A549 (cell line): ENCODE results near the gene CNPY4. TPM values are rescaled to one million over a fixed set of nuclear protein-coding genes. Genes with fewer than 3 reads are reported as not detected.

Experiments
- ATAC-seq, 2 experiments: fragments of 200-7000 bp in 1 of 2; fragments of >200 bp in 1 of 2; cut with Nextera tagmentation in 1 of 2; cut with Tn5 transposase in 1 of 2; 3 replicates each; pipeline versions ENCODE4 v1.8.0 to v1.9.1; 2018 to 2020; ENCODE audit warnings: mild to moderate bottlenecking in 1 of 2, moderate library complexity in 1 of 2
- CTCF ChIA-PET: fragments of 300-600 bp; sonication (Branson Sonifier 250); formaldehyde crosslinking; extraction: SDS; loops from one replicate; lab custom pipeline; 2021; ENCODE audit warnings: antibody characterized with exemption, inconsistent platforms; lab: Yijun Ruan, JAX
- POLR2A ChIA-PET: fragments of 350-600 bp; formaldehyde crosslinking; extraction: SDS; loops from one replicate; lab custom pipeline; 2021; ENCODE audit warnings: antibody characterized with exemption, inconsistent platforms; lab: Yijun Ruan, JAX
- DNase-seq, 2 experiments: peaks; one replicate each; pipeline versions ENCODE4 v3.0.0 to v3.0.0-alpha.2; 2011 to 2016; ENCODE audit warnings: low read depth in 1 of 2, low spot score in 1 of 2
- FAIRE-seq: peaks from 2 replicates; lab custom pipeline; 2011; peaks lifted over from hg19 to GRCh38; lab: Jason Lieb, UNC
- H3K27ac ChIP-seq, 2 experiments: fragments of >200 bp; sonication (Bioruptor Twin); formaldehyde crosslinking; 3 replicates each; pipeline ENCODE4 v1.5.1; 2016 to 2017
- H3K4me1 ChIP-seq: fragments of >200 bp; sonication (Bioruptor Twin); formaldehyde crosslinking; 3 replicates; pipeline ENCODE4 v1.6.1; 2016
- H3K4me2 ChIP-seq: fragments of >200 bp; sonication (Bioruptor Twin); formaldehyde crosslinking; 3 replicates; pipeline ENCODE4 v1.6.1; 2016
- H3K4me3 ChIP-seq: fragments of >200 bp; sonication (Bioruptor Twin); formaldehyde crosslinking; 3 replicates; pipeline ENCODE4 v1.5.1; 2016
- H3K9me3 ChIP-seq: fragments of >200 bp; sonication (Bioruptor Twin); formaldehyde crosslinking; 3 replicates; pipeline ENCODE4 v1.6.1; 2016
- BHLHE40 ChIP-seq: IDR thresholded peaks from 2 replicates; pipeline ENCODE4 v1.6.1; 2012; ENCODE audit warnings: low read depth, low read length, inconsistent platforms
- CBX2 ChIP-seq: fragments of 200-600 bp; sonication (generic); IDR thresholded peaks from 2 replicates; pipeline ENCODE4 v1.6.1; 2016; ENCODE audit warnings: low read depth, mild to moderate bottlenecking, borderline replicate concordance
- CBX8 ChIP-seq: fragments of 200-600 bp; sonication (generic); IDR thresholded peaks from 2 replicates; pipeline ENCODE4 v1.6.1; 2016
- CEBPB ChIP-seq, 2 experiments: fragments of >200 bp in 1 of 2; sonication (Bioruptor Twin) in 1 of 2; formaldehyde crosslinking in 1 of 2; IDR thresholded peaks; 2 replicates each; pipeline ENCODE4 v1.6.1; 2012 to 2016
- CHD4 ChIP-seq: fragments of 200-600 bp; sonication (generic); IDR thresholded peaks from 2 replicates; pipeline ENCODE4 v1.6.1; 2016; ENCODE audit warnings: antibody characterized with exemption, mild to moderate bottlenecking, borderline replicate concordance
- E2F6 ChIP-seq: IDR thresholded peaks from 2 replicates; pipeline ENCODE4 v1.6.1; 2012; ENCODE audit warnings: low read depth, borderline replicate concordance
- EHF ChIP-seq: fragments of 250-450 bp; sonication (Bioruptor Pico); IDR thresholded peaks from 2 replicates; pipeline ENCODE4 v1.5.0; 2020; ENCODE audit warnings: mild to moderate bottlenecking
- EHMT2 ChIP-seq: fragments of 200-600 bp; sonication (generic); IDR thresholded peaks from 2 replicates; pipeline ENCODE4 v1.6.1; 2016; ENCODE audit warnings: antibody characterized with exemption, low read depth, mild to moderate bottlenecking, moderate library complexity
- FOSL2 ChIP-seq, 2 experiments: fragments of 450-650 bp in 1 of 2; fragments of >200 bp in 1 of 2; sonication (Bioruptor Twin) in 1 of 2; formaldehyde crosslinking; IDR thresholded peaks; 2 replicates each; pipeline versions ENCODE4 v1.5.0 to v1.6.1; 2016 to 2020; ENCODE audit warnings: mild to moderate bottlenecking in 1 of 2, moderate library complexity in 1 of 2
- GATA3 ChIP-seq: IDR thresholded peaks from 2 replicates; pipeline ENCODE4 v1.6.1; 2012; ENCODE audit warnings: borderline replicate concordance
- HDAC2 ChIP-seq: fragments of 200-600 bp; sonication (generic); IDR thresholded peaks from 2 replicates; pipeline ENCODE4 v1.6.1; 2016
- HEYL ChIP-seq: fragments of 250-450 bp; sonication (Bioruptor Pico); IDR thresholded peaks from 2 replicates; pipeline ENCODE4 v1.8.0; 2021; ENCODE audit warnings: mild to moderate bottlenecking, moderate library complexity
- JUN ChIP-seq, 2 experiments: fragments of >200 bp; sonication (Bioruptor Twin); formaldehyde crosslinking; IDR thresholded peaks; 2 replicates in 1 of 2; 3 replicates in 1 of 2; pipeline ENCODE4 v1.6.1; 2016 to 2017
- KDM1A ChIP-seq: fragments of 200-600 bp; sonication (generic); IDR thresholded peaks from 2 replicates; pipeline ENCODE4 v1.6.1; 2016; ENCODE audit warnings: low read depth, mild to moderate bottlenecking
- KDM5A ChIP-seq: fragments of 200-600 bp; sonication (generic); IDR thresholded peaks from 2 replicates; pipeline ENCODE4 v1.6.1; 2016; ENCODE audit warnings: antibody characterized with exemption, mild to moderate bottlenecking
- MAX ChIP-seq: IDR thresholded peaks from 2 replicates; pipeline ENCODE4 v1.6.1; 2012
- PHF8 ChIP-seq: fragments of 200-600 bp; sonication (generic); IDR thresholded peaks from 2 replicates; pipeline ENCODE4 v1.6.1; 2016; ENCODE audit warnings: low read depth, mild to moderate bottlenecking, antibody characterized with exemption, moderate library complexity, borderline replicate concordance
- RAD21 ChIP-seq, 2 experiments: fragments of >200 bp in 1 of 2; sonication (Bioruptor Twin) in 1 of 2; formaldehyde crosslinking in 1 of 2; IDR thresholded peaks in 1 of 2; conservative IDR thresholded peaks in 1 of 2; 2 replicates in 1 of 2; 3 replicates in 1 of 2; pipeline ENCODE4 v1.6.1; 2012 to 2018; ENCODE audit warnings: inconsistent platforms in 1 of 2
- RARB ChIP-seq: fragments of 250-450 bp; sonication (Bioruptor Pico); IDR thresholded peaks from 2 replicates; pipeline ENCODE4 v1.8.0; 2021; ENCODE audit warnings: mild to moderate bottlenecking, moderate library complexity
- RCOR1 ChIP-seq: fragments of 150-350 bp; IDR thresholded peaks from 2 replicates; pipeline ENCODE4 v1.6.1; 2014; ENCODE audit warnings: antibody characterized with exemption, low read length, low read depth
- TFCP2L1 ChIP-seq: fragments of 250-450 bp; sonication (Bioruptor Pico); IDR thresholded peaks from 2 replicates; pipeline ENCODE4 v1.5.0; 2021; ENCODE audit warnings: mild to moderate bottlenecking
- TP53 ChIP-seq: fragments of 250-450 bp; sonication (Bioruptor Pico); IDR thresholded peaks from 2 replicates; pipeline ENCODE4 v1.5.0; 2021; ENCODE audit warnings: mild to moderate bottlenecking, moderate library complexity
- ZC3H11A ChIP-seq: fragments of 450-650 bp; IDR thresholded peaks from 2 replicates; pipeline ENCODE4 v1.6.1; 2014; ENCODE audit warnings: antibody characterized with exemption, mild to moderate bottlenecking
- ZNF302 ChIP-seq: fragments of 250-450 bp; sonication (Bioruptor Pico); IDR thresholded peaks from 2 replicates; pipeline ENCODE4 v1.9.0; 2021; ENCODE audit warnings: inconsistent platforms, mild to moderate bottlenecking, moderate library complexity
- ZSCAN20 ChIP-seq: fragments of 250-450 bp; sonication (Bioruptor Pico); IDR thresholded peaks from 2 replicates; pipeline ENCODE4 v1.8.0; 2022; ENCODE audit warnings: mild to moderate bottlenecking, moderate library complexity
- WGBS: methylation state at CpG from one replicate; pipeline ENCODE4 v1.1.6; 2017; ENCODE audit errors: missing lambda C conversion rate; 5-methylcytosine and 5-hydroxymethylcytosine counted together
- polyA plus RNA-seq, 4 experiments: library from polyadenylated mRNA; depleted of rRNA in 3 of 4; stranded (reverse); fragments of >200 nt; fragmentation: RNase III in 1 of 4; extraction: RNeasy Plus Mini Kit Qiagen cat#74134 plus additional on column Dnase treatment in 1 of 4; gene quantifications; 2 replicates in 3 of 4; 3 replicates in 1 of 4; pipeline ENCODE4 v1.2.3, GENCODE V29; 2011 to 2017
- TF ChIP-seq, protein P1 (sequence below): fragments of >200 bp; sonication (Bioruptor Twin); formaldehyde crosslinking; IDR thresholded peaks from 2 replicates; pipeline ENCODE4 v1.6.1; 2016

The CNPY4 gene
- polyA plus RNA-seq, 2 of the 4 experiments (the other 2 are of a cell fraction), result 11.7 to 22.8 TPM

DNA sequence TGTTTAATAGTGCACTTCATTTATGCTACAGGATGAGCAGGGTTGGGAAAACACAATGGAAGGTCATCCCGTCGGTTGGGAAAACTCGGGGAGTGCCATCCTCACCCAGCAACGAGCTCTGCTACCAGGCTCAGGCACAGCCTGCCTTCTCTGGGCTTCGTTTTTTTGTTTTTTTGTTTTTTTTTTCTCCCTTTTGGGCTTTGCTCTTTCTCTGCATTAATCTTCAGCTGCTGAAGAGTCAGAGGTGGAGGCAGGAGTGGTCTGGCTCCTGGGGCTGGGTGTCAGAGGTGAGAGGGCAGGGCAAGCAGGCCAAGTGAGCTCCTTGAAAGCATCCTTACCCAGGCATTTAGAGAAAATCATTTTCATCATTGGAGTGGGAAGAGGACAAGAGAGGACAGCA is 49.4 kb upstream of the CNPY4 start:
- no peak overlapping the region for H3K4me3 ChIP-seq
- no peak overlapping the region for H3K27ac ChIP-seq
- DNase-seq (no peak), FAIRE-seq (no peak), ATAC-seq (no peak)
- POLR2A ChIA-PET, result no interaction called here
- WGBS, result 97% methylated on average over 5 of the region's 5 CpGs
- H3K9me3 ChIP-seq, result peaks cover 96% of the 10 kb centered on the region
- TF ChIP-seq RAD21 (conservative IDR thresholded peaks at IDR 0.05 in 1 of 2, IDR thresholded peaks at IDR 0.05 in 1 of 2) (no peak), GATA3 (no peak), RARB (no peak), FOSL2 (IDR thresholded peaks at IDR 0.05) (no peak), FOSL2 (CRISPR knock-in tag; IDR thresholded peaks at IDR 0.05) (no peak), CHD4 (no peak), ZSCAN20 (CRISPR knock-in tag) (no peak), ZC3H11A (no peak), KDM5A (no peak), TP53 (CRISPR knock-in tag) (no peak), MAX (no peak), CEBPB (IDR thresholded peaks at IDR 0.05) (no peak)
- H3K4me1 ChIP-seq, result no peaks in the 10 kb centered on the region
- no peak overlapping the region for H3K4me2 ChIP-seq
- CTCF ChIA-PET, result interaction anchor here (0.6 to 1.5 kb wide), 5 partner anchors 17 to 855 kb away, joined by 3 to 9 read pairs (median 4); no protein-coding TSS in a partner anchor

GRCh38 chr7:100071018-100071723 is 48.3 kb upstream of the CNPY4 start:
- Histone ChIP-seq H3K9me3 (peaks cover 96% of the 10 kb centered on the region), H3K4me2 (no peak overlapping the region), H3K27ac (no peak overlapping the region), H3K4me3 (no peak overlapping the region), H3K4me1 (no peaks in the 10 kb centered on the region)
- ATAC-seq (no peak), DNase-seq (peak in 1 of 2 experiments; percentile 51), FAIRE-seq (no peak)
- ChIA-PET POLR2A (interaction anchor here (1.9 kb wide), 1 partner anchor 30 kb away, joined by 5 read pairs; the partner anchor contains the start of genes AP4M1 and MCM7), CTCF (interaction anchor here (0.6 to 1.5 kb wide), 5 partner anchors 18 to 488 kb away, joined by 3 to 9 read pairs (median 3); no protein-coding TSS in a partner anchor)
- TF ChIP-seq HEYL (CRISPR knock-in tag) (no peak), BHLHE40 (no peak), RCOR1 (no peak), E2F6 (no peak), CBX8 (no peak), TFCP2L1 (CRISPR knock-in tag) (no peak), KDM1A (peak; percentile 87), EHF (no peak), CBX2 (no peak), ZNF302 (no peak), JUN (IDR thresholded peaks at IDR 0.05) (peak in 1 of 2 experiments; percentile 20; a peak in 1 of 5 replicates), TP53 (CRISPR knock-in tag) (no peak), PHF8 (no peak), HDAC2 (no peak), MAX (no peak), EHMT2 (no peak)
- TF ChIP-seq, protein P1, sequence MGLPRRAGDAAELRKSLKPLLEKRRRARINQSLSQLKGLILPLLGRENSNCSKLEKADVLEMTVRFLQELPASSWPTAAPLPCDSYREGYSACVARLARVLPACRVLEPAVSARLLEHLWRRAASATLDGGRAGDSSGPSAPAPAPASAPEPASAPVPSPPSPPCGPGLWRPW, result 0 out of 2 replicates have a peak, but pooled peaks have one; percentile 2
- WGBS, result 92% methylated on average over 11 of the region's 11 CpGs
